H9 (cell line): ENCODE data around the gene NDUFB2. TPM values are rescaled to one million over a fixed set of nuclear protein-coding genes. Genes with fewer than 3 reads are reported as not detected.

Experiments
- DNase-seq: peaks from one replicate; pipeline ENCODE4 v3.0.0-alpha.2; 2017
- H2AFZ ChIP-seq: one replicate; pipeline ENCODE4 v1.6.1; 2013; ENCODE audit warnings: mild to moderate bottlenecking, low read length, control low read depth, moderate library complexity
- H2AK5ac ChIP-seq: 2 replicates; pipeline ENCODE4 v1.6.1; 2013; ENCODE audit warnings: low read length, control low read depth, mixed read lengths; ENCODE audit not compliant: insufficient read length
- H2BK120ac ChIP-seq: one replicate; pipeline ENCODE4 v1.6.1; 2013; ENCODE audit warnings: low read depth, mild to moderate bottlenecking, low read length, control low read depth, inconsistent platforms; ENCODE audit not compliant: poor library complexity, severe bottlenecking
- H2BK12ac ChIP-seq: 2 replicates; pipeline ENCODE4 v1.6.1; 2013; ENCODE audit warnings: low read length, control low read depth, mixed read lengths, low read depth; ENCODE audit not compliant: insufficient read length
- H2BK15ac ChIP-seq: 2 replicates; pipeline ENCODE4 v1.6.1; 2013; ENCODE audit warnings: low read depth, low read length, control low read depth
- H2BK20ac ChIP-seq: one replicate; pipeline ENCODE4 v1.6.1; 2013; ENCODE audit warnings: low read depth, mild to moderate bottlenecking, low read length, control low read depth, inconsistent platforms; ENCODE audit not compliant: poor library complexity, severe bottlenecking
- H2BK5ac ChIP-seq: 2 replicates; pipeline ENCODE4 v1.6.1; 2013; ENCODE audit warnings: low read length, control low read depth, mixed read lengths; ENCODE audit not compliant: insufficient read length
- H3K14ac ChIP-seq: 2 replicates; pipeline ENCODE4 v1.6.1; 2013; ENCODE audit warnings: low read length, control low read depth; ENCODE audit not compliant: insufficient read depth
- H3K18ac ChIP-seq: 2 replicates; pipeline ENCODE4 v1.6.1; 2013; ENCODE audit warnings: low read depth, mild to moderate bottlenecking, mixed read lengths, low read length, control low read depth; ENCODE audit not compliant: insufficient read length
- H3K23ac ChIP-seq: 2 replicates; pipeline ENCODE4 v1.6.1; 2013; ENCODE audit warnings: low read length, control low read depth, mixed read lengths, low read depth; ENCODE audit not compliant: insufficient read length
- H3K23me2 ChIP-seq: 2 replicates; pipeline ENCODE4 v1.6.1; 2013; ENCODE audit warnings: low read depth, mild to moderate bottlenecking, mixed read lengths, low read length, control low read depth; ENCODE audit not compliant: insufficient read length, poor library complexity, severe bottlenecking
- H3K27ac ChIP-seq: 2 replicates; pipeline ENCODE4 v1.5.1; 2013; ENCODE audit warnings: low read length, control low read depth, mixed read lengths, low read depth; ENCODE audit not compliant: insufficient read length
- H3K27me3 ChIP-seq: 2 replicates; pipeline ENCODE4 v1.6.1; 2013; ENCODE audit warnings: low read length, control low read depth, inconsistent platforms; ENCODE audit not compliant: insufficient read depth
- H3K4ac ChIP-seq: 2 replicates; pipeline ENCODE4 v1.6.1; 2013; ENCODE audit warnings: low read depth, mild to moderate bottlenecking, control low read depth, inconsistent platforms, low read length, moderate library complexity
- H3K4me1 ChIP-seq: 2 replicates; pipeline ENCODE4 v1.6.1; 2013; ENCODE audit warnings: low read length, control low read depth, inconsistent platforms; ENCODE audit not compliant: insufficient read depth
- H3K4me2 ChIP-seq: 2 replicates; pipeline ENCODE4 v1.6.1; 2013; ENCODE audit warnings: low read length, control low read depth, mixed read lengths; ENCODE audit not compliant: insufficient read length, insufficient read depth
- H3K56ac ChIP-seq: 2 replicates; pipeline ENCODE4 v1.6.1; 2013; ENCODE audit warnings: low read depth, mild to moderate bottlenecking, mixed read lengths, low read length, control low read depth; ENCODE audit not compliant: insufficient read length
- H3K79me1 ChIP-seq: 2 replicates; pipeline ENCODE4 v1.6.1; 2013; ENCODE audit warnings: low read depth, mild to moderate bottlenecking, moderate library complexity, low read length, control low read depth, inconsistent platforms; ENCODE audit not compliant: insufficient read depth, poor library complexity, severe bottlenecking
- H3K79me2 ChIP-seq: 2 replicates; pipeline ENCODE4 v1.6.1; 2013; ENCODE audit warnings: low read length, control low read depth, inconsistent platforms; ENCODE audit not compliant: insufficient read depth
- H3K9ac ChIP-seq: 2 replicates; pipeline ENCODE4 v1.6.1; 2013; ENCODE audit warnings: low read length, control low read depth, mixed read lengths; ENCODE audit not compliant: insufficient read length; ENCODE audit errors: extremely low read depth
- H3K9me3 ChIP-seq: one replicate; pipeline ENCODE4 v1.6.1; 2013; ENCODE audit warnings: low read depth, low read length, inconsistent platforms; ENCODE audit not compliant: control insufficient read depth
- H3T11ph ChIP-seq: one replicate; pipeline ENCODE4 v1.6.1; 2013; ENCODE audit warnings: mild to moderate bottlenecking, low read length, control low read depth, inconsistent platforms
- H4K20me1 ChIP-seq: one replicate; pipeline ENCODE4 v1.6.1; 2013; ENCODE audit not compliant: control insufficient read depth, insufficient read length, insufficient read depth
- H4K5ac ChIP-seq: 2 replicates; pipeline ENCODE4 v1.6.1; 2013; ENCODE audit warnings: low read depth, mild to moderate bottlenecking, mixed read lengths, low read length, control low read depth; ENCODE audit not compliant: insufficient read length
- H4K8ac ChIP-seq: replicated peaks from 2 replicates; pipeline ENCODE4 v1.6.1; 2013; ENCODE audit warnings: low read length, control low read depth, mixed read lengths, low read depth; ENCODE audit not compliant: insufficient read length
- H4K91ac ChIP-seq: 2 replicates; pipeline ENCODE4 v1.6.1; 2013; ENCODE audit warnings: low read depth, mild to moderate bottlenecking, moderate library complexity, mixed read lengths, low read length, control low read depth; ENCODE audit not compliant: insufficient read length
- H3K27ac Mint-ChIP-seq, 3 experiments: 2 replicates in 2 of 3; 3 replicates in 1 of 3; pipeline ENCODE4 v1.8.0; 2020 to 2021; ENCODE audit warnings: mixed read lengths in 3 of 3, mild to moderate bottlenecking in 1 of 3, moderate library complexity in 1 of 3
- H3K27me3 Mint-ChIP-seq: 2 replicates; pipeline ENCODE4 v1.8.0; 2021; ENCODE audit warnings: low read depth, mild to moderate bottlenecking, moderate library complexity, mixed read lengths
- H3K36me3 Mint-ChIP-seq, 3 experiments: 2 replicates in 2 of 3; 3 replicates in 1 of 3; pipeline ENCODE4 v1.8.0; 2020 to 2021; ENCODE audit warnings: low read depth in 3 of 3, mixed read lengths in 3 of 3; ENCODE audit not compliant: insufficient read depth in 1 of 3
- H3K4me1 Mint-ChIP-seq, 2 experiments: 2 replicates each; pipeline ENCODE4 v1.8.0; 2020; ENCODE audit warnings: mixed read lengths in 2 of 2
- H3K4me3 Mint-ChIP-seq, 2 experiments: 2 replicates in 1 of 2; 3 replicates in 1 of 2; pipeline ENCODE4 v1.8.0; 2020 to 2021; ENCODE audit warnings: mild to moderate bottlenecking in 2 of 2, mixed read lengths in 2 of 2, moderate library complexity in 1 of 2
- H3K9me3 Mint-ChIP-seq, 2 experiments: 2 replicates in 1 of 2; 3 replicates in 1 of 2; pipeline ENCODE4 v1.8.0; 2020; ENCODE audit warnings: mild to moderate bottlenecking in 2 of 2, mixed read lengths in 2 of 2, moderate library complexity in 1 of 2
- CTCF ChIP-seq: fragments of 200-600 bp; sonication (generic); conservative IDR thresholded peaks from 3 replicates; pipeline ENCODE4 v1.8.0; 2021; ENCODE audit warnings: antibody characterized with exemption, mild to moderate bottlenecking
- WGBS: extraction: QIAGEN DNeasy Blood & Tissue Kit; methylation state at CpG from one replicate; pipeline ENCODE4 v1.1.7; 2013; ENCODE audit warnings: missing lambda C conversion rate, low lambda C conversion rate, mixed read lengths; ENCODE audit not compliant: insufficient read length; ENCODE audit errors: extremely low coverage; 5-methylcytosine and 5-hydroxymethylcytosine counted together
- total RNA-seq: library from RNA; stranded (reverse); gene quantifications from 2 replicates; pipeline ENCODE4 v1.2.1, GENCODE V29; 2021

The NDUFB2 gene
- total RNA-seq, 1 experiment from 2014 or later: 177 TPM

- H3K79me1 ChIP-seq: no peaks in the 10 kb centered on the region
- Mint-ChIP-seq H3K27ac (peak overlapping the region in 2 of 3 experiments; percentile 34 to 68; a peak in 3 of 7 replicates), H3K27me3 (peaks cover 3% of the 10 kb centered on the region; the same call in 1 of the 2 replicates), H3K36me3 (peaks cover 0 to 3% (median 0%) of the 10 kb centered on the region in 3 experiments; a peak in 2 of 7 replicates), H3K4me1 (peaks cover 15 to 18% of the 10 kb centered on the region in 2 experiments), H3K4me3 (peak overlapping the region; percentile 61 to 83), H3K9me3 (no peaks in the 10 kb centered on the region)
- no peaks in the 10 kb centered on the region for H3K79me2 ChIP-seq
- no peak overlapping the region for H2BK20ac ChIP-seq
- no peaks in the 10 kb centered on the region; the same call in 1 of the 2 replicates for H3K27me3 ChIP-seq
- H3K56ac ChIP-seq: no peak overlapping the region
- H2BK5ac ChIP-seq: no peak overlapping the region
- H4K20me1 ChIP-seq: no peaks in the 10 kb centered on the region
- no peak for TF ChIP-seq CTCF
- no peaks in the 10 kb centered on the region; the same call in 1 of the 2 replicates for H3K4me1 ChIP-seq
- H3K23ac ChIP-seq: no peak overlapping the region
- no peak overlapping the region for H3T11ph ChIP-seq
- H3K4ac ChIP-seq: no peak overlapping the region
- no peak overlapping the region for H3K14ac ChIP-seq
- no peak overlapping the region for H2AK5ac ChIP-seq
- no peak overlapping the region for H2BK120ac ChIP-seq
- no peak overlapping the region for H4K8ac ChIP-seq
- H2BK15ac ChIP-seq: no peak overlapping the region
- H2BK12ac ChIP-seq: no peak overlapping the region
- DNase-seq: peak; percentile 48
- H3K4me2 ChIP-seq: peak overlapping the region; percentile 19
- no peak overlapping the region for H4K5ac ChIP-seq
- peak overlapping the region; percentile 85 for H2AFZ ChIP-seq
- H3K27ac ChIP-seq: no peak overlapping the region
- no peak overlapping the region for H3K18ac ChIP-seq
- H3K9me3 ChIP-seq: no peaks in the 10 kb centered on the region
- H4K91ac ChIP-seq: no peak overlapping the region
- no CpG with 5 or more reads among the region's 15 CpGs for WGBS
- no peak overlapping the region for H3K9ac ChIP-seq
- H3K23me2 ChIP-seq: peaks cover 6% of the 10 kb centered on the region
Observed at GRCh38 chr7:140671966-140672365, 24.5 kb upstream of the NDUFB2 start.
